Measurements from ENCODE around the gene PALLD.

DNA sequence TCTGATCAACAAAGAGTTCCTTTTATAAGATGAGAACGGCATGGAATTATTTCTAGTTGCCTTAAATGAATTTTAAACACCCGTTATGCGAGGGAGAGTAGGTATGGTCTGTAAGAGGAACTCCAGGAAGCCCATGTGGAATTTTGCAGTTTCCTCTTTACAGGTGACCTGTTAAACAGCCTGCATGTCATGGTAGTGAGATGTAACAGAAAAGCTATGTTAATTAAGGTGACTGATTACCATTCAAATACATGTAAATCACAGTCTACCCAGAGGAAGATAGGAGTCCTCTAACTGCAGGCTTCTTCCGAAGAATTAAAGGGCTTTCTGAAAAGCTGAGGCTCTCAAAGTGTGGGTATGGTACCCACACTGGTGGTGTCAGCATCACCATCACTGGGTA, 349.6 kb downstream of the PALLD start:
- TF ChIP-seq, protein P1, sequence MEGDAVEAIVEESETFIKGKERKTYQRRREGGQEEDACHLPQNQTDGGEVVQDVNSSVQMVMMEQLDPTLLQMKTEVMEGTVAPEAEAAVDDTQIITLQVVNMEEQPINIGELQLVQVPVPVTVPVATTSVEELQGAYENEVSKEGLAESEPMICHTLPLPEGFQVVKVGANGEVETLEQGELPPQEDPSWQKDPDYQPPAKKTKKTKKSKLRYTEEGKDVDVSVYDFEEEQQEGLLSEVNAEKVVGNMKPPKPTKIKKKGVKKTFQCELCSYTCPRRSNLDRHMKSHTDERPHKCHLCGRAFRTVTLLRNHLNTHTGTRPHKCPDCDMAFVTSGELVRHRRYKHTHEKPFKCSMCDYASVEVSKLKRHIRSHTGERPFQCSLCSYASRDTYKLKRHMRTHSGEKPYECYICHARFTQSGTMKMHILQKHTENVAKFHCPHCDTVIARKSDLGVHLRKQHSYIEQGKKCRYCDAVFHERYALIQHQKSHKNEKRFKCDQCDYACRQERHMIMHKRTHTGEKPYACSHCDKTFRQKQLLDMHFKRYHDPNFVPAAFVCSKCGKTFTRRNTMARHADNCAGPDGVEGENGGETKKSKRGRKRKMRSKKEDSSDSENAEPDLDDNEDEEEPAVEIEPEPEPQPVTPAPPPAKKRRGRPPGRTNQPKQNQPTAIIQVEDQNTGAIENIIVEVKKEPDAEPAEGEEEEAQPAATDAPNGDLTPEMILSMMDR (IDR thresholded peaks at IDR 0.05) = no peak
- no peak for TF ChIP-seq EZH2phosphoT487 (IDR thresholded peaks at IDR 0.05)
- TF ChIP-seq EZH2 (IDR thresholded peaks at IDR 0.05) = no peak
